Upper lobe of left lung (tissue), 6 donors: ENCODE data around the gene GAS2L2. TPM values are rescaled to one million over a fixed set of nuclear protein-coding genes. Genes with fewer than 3 reads are reported as not detected.

Experiments
- ATAC-seq, 2 donors: fragments of 200-7000 bp; cut with Tn5 transposase; one replicate each; pipeline ENCODE4 v1.9.1; 2022; ENCODE audit warnings: mild to moderate bottlenecking in 2 of 2, moderate library complexity in 2 of 2; ENCODE audit not compliant: low FRiP score in 2 of 2
- DNase-seq, 2 donors: peaks; one replicate each; pipeline ENCODE4 v3.0.0-alpha.2; 2019 to 2020
- H3K27ac ChIP-seq, 4 donors: fragments of 200-600 bp; sonication (generic); one replicate each; pipeline ENCODE4 v1.5.1; 2016 to 2019
- H3K27me3 ChIP-seq, 4 donors: fragments of 200-600 bp; sonication (generic); one replicate each; pipeline ENCODE4 v1.5.1; 2017 to 2019
- H3K36me3 ChIP-seq, 4 donors: fragments of 200-600 bp; sonication (generic); one replicate each; pipeline ENCODE4 v1.5.1; 2016 to 2019
- H3K4me1 ChIP-seq, 4 donors: fragments of 200-600 bp; sonication (generic); one replicate each; pipeline ENCODE4 v1.5.1; 2018 to 2019
- H3K4me3 ChIP-seq, 4 donors: fragments of 200-600 bp; sonication (generic); one replicate each; pipeline ENCODE4 v1.5.1; 2017 to 2019; ENCODE audit warnings: mild to moderate bottlenecking in 2 of 4, moderate library complexity in 1 of 4
- H3K9me3 ChIP-seq, 4 donors: fragments of 200-600 bp; sonication (generic); one replicate each; pipeline ENCODE4 v1.5.1; 2018 to 2019
- EP300 ChIP-seq, 4 donors: sonication (generic); formaldehyde crosslinking; IDR thresholded peaks; one replicate each; pipeline ENCODE4 v1.5.1; 2017; ENCODE audit warnings: antibody characterized with exemption in 4 of 4, control low read depth in 2 of 4
- POLR2A ChIP-seq, 4 donors: fragments of 450-650 bp; IDR thresholded peaks; one replicate each; pipeline ENCODE4 v1.5.1; 2016 to 2017; ENCODE audit warnings: antibody characterized with exemption in 4 of 4, mild to moderate bottlenecking in 2 of 4
- POLR2AphosphoS5 ChIP-seq, 2 donors: sonication (generic); formaldehyde crosslinking; IDR thresholded peaks; one replicate each; pipeline ENCODE4 v1.5.1; 2017; ENCODE audit warnings: antibody characterized with exemption in 2 of 2
- WGBS, 2 donors: methylation state at CpG; one replicate each; pipeline ENCODE4 v1.1.5; 2017 to 2018; 5-methylcytosine and 5-hydroxymethylcytosine counted together
- total RNA-seq, 6 donors: library from RNA; depleted of rRNA in 4 of 6; stranded (reverse); fragments of >200 nt in 4 of 6; gene quantifications; one replicate each; pipeline versions ENCODE4 v1.1.0 to v1.2.1, GENCODE V29; 2016 to 2021
- TF ChIP-seq, protein P1 (sequence below), 6 experiments: fragments of 450-650 bp in 4 of 6; fragments of 200-600 bp in 2 of 6; sonication (generic) in 2 of 6; IDR thresholded peaks; one replicate each; pipeline ENCODE4 v1.5.1; 2016 to 2019; ENCODE audit warnings: antibody characterized with exemption in 6 of 6
- donor health status: DM: no; HTN: no; CAD: no; lungs with moderate emphysema.
- donor health status: DM: no; HTN: yes; CAD: no; lungs with severe emphysema.

The GAS2L2 gene
- total RNA-seq = 1 to 10 TPM in 5 of 6 donors, under 1 TPM in 1; 0.37 to 7.4 (median 3.3) TPM

DNA sequence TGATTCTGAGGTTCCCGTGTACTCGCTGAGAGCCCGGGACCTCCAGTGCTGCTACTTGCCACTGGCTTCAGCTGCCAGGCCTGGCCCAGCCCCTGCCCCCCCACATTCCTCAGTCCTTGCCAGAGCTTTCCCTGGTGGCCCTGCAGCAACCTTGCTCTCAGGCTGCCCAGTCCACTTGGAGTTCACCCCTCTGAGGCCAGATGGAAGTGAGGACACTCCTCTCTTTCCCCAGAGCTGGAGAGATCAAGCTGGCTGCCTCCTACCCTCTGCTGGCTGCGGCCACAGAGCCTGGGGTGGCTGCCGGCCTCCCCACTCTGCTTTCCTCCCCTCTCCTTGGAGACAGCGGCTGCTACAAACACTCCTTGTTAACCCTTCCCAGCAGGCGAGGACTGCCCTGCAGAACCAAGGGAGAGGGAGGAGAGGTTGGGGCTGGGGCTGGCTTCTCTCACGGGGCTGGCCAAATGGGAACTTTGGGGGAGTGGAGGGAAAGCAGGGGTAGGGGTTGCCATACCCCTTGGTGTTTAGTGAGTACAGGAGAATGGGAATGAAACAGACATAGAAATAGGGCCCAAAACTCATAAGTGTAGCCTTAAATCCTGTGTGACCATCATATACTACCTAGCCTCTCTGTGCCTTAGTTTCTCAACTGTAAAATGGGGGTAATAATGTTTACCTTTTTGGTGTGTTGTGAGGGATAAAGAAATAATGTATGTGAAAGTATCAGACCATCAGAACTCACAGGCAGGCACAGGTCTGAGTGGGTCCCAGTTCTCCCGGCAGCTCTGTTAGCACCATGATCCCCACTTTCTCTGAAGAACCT lies at the start of gene GAS2L2:
Gene GAS2L2, minus strand, starts transcription at position 295 of the 820 bp plus-strand sequence. CDS start 389 bp downstream, outside the sequence.
- no peak for TF ChIP-seq POLR2AphosphoS5 (IDR thresholded peaks at IDR 0.05)
- no peak for TF ChIP-seq EP300 (IDR thresholded peaks at IDR 0.05)
- TF ChIP-seq POLR2A (IDR thresholded peaks at IDR 0.05) = peak in 1 of 4 donors; percentile 5
- TF ChIP-seq, protein P1, sequence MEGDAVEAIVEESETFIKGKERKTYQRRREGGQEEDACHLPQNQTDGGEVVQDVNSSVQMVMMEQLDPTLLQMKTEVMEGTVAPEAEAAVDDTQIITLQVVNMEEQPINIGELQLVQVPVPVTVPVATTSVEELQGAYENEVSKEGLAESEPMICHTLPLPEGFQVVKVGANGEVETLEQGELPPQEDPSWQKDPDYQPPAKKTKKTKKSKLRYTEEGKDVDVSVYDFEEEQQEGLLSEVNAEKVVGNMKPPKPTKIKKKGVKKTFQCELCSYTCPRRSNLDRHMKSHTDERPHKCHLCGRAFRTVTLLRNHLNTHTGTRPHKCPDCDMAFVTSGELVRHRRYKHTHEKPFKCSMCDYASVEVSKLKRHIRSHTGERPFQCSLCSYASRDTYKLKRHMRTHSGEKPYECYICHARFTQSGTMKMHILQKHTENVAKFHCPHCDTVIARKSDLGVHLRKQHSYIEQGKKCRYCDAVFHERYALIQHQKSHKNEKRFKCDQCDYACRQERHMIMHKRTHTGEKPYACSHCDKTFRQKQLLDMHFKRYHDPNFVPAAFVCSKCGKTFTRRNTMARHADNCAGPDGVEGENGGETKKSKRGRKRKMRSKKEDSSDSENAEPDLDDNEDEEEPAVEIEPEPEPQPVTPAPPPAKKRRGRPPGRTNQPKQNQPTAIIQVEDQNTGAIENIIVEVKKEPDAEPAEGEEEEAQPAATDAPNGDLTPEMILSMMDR (IDR thresholded peaks at IDR 0.05) = no peak
- DNase-seq (peak in 1 of 2 donors; percentile 34), ATAC-seq (peak in 1 of 2 donors; percentile 29)
- Histone ChIP-seq H3K4me3 (no peak within 1 kb of the TSS), H3K9me3 (no peaks in the 10 kb centered on the region), H3K27me3 (peaks cover 0 to 15% (median 6%) of the 10 kb centered on the region in 4 donors), H3K27ac (peak within 1 kb of the TSS in 1 of 4 donors; percentile 26), H3K36me3 (no peaks in the 10 kb centered on the region), H3K4me1 (peaks cover 4 to 14% (median 11%) of the 10 kb centered on the region in 4 donors)
- 35 to 40% methylated on average over 5 to 9 of the region's 9 CpGs for WGBS, 2 donors

DNA sequence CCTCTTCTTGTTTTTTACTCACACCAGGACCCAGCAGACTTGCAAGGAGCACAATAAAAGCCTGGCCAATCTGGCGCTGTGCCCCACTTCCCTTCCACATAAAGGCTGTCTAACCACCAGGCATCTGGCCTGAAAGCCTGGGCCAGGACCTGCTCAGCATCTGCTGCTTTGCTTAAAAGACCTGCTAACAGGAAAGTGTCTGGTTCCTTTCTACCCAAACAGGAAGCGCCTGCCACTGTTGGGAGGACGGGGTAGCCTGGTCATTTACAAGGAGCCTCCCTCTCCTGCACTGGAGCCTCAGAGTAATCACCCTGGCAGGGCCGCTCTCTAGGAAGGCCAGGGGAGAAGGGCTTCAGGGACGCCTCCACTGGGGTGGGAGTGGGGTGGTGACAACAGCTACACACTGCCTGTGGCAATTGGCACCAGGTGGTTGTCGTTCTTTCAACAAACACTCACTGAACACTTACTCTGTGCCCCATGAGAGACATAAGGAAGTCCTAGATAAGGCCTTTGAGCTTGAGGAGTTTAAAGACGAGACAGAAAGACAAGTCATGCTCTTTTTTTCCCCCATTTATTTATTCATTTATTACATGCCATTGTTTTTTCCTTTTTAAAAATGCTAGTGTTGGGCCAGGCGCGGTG lies 48.7 kb upstream of the GAS2L2 start:
- ATAC-seq = peak in 1 of 2 donors; percentile 55
- Histone ChIP-seq H3K4me1 (peaks cover 31 to 47% (median 34%) of the 10 kb centered on the region in 4 donors), H3K9me3 (no peaks in the 10 kb centered on the region), H3K27ac (peak overlapping the region; percentile 52 to 77 (median 71)), H3K27me3 (no peaks in the 10 kb centered on the region), H3K4me3 (no peak overlapping the region), H3K36me3 (no peaks in the 10 kb centered on the region)
- 30 to 35% methylated on average over 9 of the region's 9 CpGs for WGBS, 2 donors
- peak in 1 of 2 donors; percentile 64 for DNase-seq
- TF ChIP-seq EP300 (IDR thresholded peaks at IDR 0.05) (no peak), POLR2AphosphoS5 (IDR thresholded peaks at IDR 0.05) (peak; percentile 56 to 58)

DNA sequence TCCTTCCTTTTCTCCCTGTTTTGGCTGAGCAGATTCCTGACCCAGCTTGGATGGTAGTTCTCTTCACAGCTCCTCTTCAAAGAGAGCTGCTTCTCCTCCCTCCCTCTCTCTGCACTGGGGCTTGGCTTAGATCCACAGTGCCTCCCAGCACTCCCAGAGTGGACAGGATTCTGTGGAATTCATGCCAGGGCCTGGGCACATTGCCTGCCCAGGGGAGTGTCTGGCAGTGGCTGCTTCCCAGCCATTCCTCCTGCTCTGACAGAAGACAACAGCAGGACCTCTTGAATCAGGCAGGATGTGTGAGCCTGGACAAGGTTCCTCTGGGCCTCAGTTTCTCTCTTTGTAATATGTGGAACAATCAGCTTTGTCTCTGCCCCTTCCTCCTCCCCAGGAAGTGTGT lies 46.9 kb upstream of the GAS2L2 start:
- Histone ChIP-seq H3K4me3 (no peak overlapping the region), H3K4me1 (peaks cover 41 to 59% (median 46%) of the 10 kb centered on the region in 4 donors), H3K36me3 (no peaks in the 10 kb centered on the region), H3K27me3 (peaks cover 0 to 7% (median under 1%) of the 10 kb centered on the region in 4 donors), H3K9me3 (no peaks in the 10 kb centered on the region), H3K27ac (peak overlapping the region in 3 of 4 donors; percentile 52 to 77 (median 73))
- TF ChIP-seq, protein P1 (IDR thresholded peaks at IDR 0.05) = no peak
- TF ChIP-seq POLR2A (IDR thresholded peaks at IDR 0.05) = peak in 1 of 4 donors; percentile 7
- TF ChIP-seq POLR2AphosphoS5 (IDR thresholded peaks at IDR 0.05) = peak in 1 of 2 donors; percentile 15
- ATAC-seq (peak in 1 of 2 donors; percentile 70), DNase-seq (peak in 1 of 2 donors; percentile 86)

DNA sequence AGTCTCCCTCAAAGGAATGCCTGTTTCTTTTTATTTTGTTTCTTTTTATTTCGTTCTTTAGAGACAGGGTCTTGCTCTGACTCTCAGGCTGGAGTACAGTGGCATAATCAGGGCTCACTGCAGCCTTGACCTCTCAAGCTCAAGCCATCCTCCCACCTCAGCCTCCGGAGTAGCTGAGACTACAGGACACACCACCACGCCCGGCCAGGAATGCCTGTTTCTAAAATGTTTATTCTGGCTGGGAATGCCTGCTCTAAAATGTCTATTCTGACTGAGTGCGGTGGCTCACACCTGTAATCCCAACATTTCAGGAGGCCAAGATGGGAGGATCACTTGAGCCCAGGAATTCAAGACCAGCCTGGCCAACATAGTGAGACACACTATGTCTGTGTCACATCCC lies 44.9 kb upstream of the GAS2L2 start:
- Histone ChIP-seq H3K9me3 (no peaks in the 10 kb centered on the region), H3K36me3 (no peaks in the 10 kb centered on the region), H3K27me3 (peaks cover 0 to 12% (median under 1%) of the 10 kb centered on the region in 4 donors), H3K27ac (no peak overlapping the region), H3K4me3 (no peak overlapping the region), H3K4me1 (peaks cover 44 to 61% (median 51%) of the 10 kb centered on the region in 4 donors)
- TF ChIP-seq POLR2A (IDR thresholded peaks at IDR 0.05) (no peak), EP300 (IDR thresholded peaks at IDR 0.05) (no peak), POLR2AphosphoS5 (IDR thresholded peaks at IDR 0.05) (no peak)
- TF ChIP-seq, protein P1 (IDR thresholded peaks at IDR 0.05) = no peak
- ATAC-seq (no peak), DNase-seq (no peak)
- WGBS, 2 donors = 79 to 82% methylated on average over 5 of the region's 5 CpGs

DNA sequence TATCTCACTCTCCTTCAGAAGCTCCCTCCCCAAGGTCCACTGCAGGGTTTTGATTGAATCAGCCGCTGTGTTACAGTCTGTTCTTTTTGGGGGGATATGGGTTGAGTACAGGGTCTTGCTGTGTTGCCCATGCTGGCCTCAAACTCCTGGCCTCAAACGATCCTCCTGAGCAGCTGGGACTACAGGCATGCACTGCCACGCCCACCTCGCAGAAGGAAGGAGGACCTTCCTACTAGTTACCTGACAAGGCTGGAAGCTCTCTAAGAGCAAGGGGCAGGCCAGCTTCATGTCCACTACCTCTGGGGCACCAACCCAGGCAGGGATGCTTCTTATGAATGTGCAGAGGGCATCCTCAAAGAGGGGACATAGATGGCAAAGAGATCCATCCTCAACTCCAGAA lies 44.3 kb upstream of the GAS2L2 start:
- Histone ChIP-seq H3K4me3 (no peak overlapping the region), H3K36me3 (no peaks in the 10 kb centered on the region), H3K27me3 (peaks cover 0 to 12% (median under 1%) of the 10 kb centered on the region in 4 donors), H3K9me3 (no peaks in the 10 kb centered on the region), H3K4me1 (peaks cover 44 to 62% (median 49%) of the 10 kb centered on the region in 4 donors), H3K27ac (no peak overlapping the region)
- 78 to 100% methylated on average over 1 to 4 of the region's 4 CpGs for WGBS, 2 donors
- TF ChIP-seq EP300 (IDR thresholded peaks at IDR 0.05) = no peak
- ATAC-seq (no peak), DNase-seq (no peak)
